ENCODE data around the gene LRRIQ1. TPM values are rescaled to one million over a fixed set of nuclear protein-coding genes. Genes with fewer than 3 reads are reported as not detected.
"Not testable (repeated sequence)": the region's sequence is repeated elsewhere in the genome, so short reads cannot be mapped to it uniquely, and the experiment has no call there.

The LRRIQ1 gene
- total RNA-seq, 2 experiments from 2014 or later = not detected

DNA sequence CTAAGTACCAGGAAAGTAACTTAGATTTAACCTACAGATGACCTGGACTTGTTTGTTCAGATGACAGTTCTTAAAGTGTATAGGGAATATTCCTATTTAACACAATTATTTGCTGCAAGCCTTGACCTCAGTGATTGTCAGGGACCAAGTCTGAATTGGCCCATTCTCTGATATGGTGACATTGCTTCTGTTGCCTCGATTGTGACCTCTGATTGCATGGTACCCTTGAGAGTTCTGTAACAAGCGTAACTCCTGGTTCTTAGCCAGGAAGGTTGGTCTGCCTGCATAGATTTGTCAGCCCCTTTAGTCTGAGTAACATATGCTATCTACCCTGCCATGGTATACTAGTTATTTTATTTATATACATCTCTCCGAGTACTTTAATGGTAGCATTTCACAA is 150.1 kb downstream of the LRRIQ1 start:
- no peaks in the 10 kb centered on the region for H3K27me3 Mint-ChIP-seq
- H3K4me3 Mint-ChIP-seq = no peak overlapping the region
- no peaks in the 10 kb centered on the region for H3K36me3 Mint-ChIP-seq (ENCODE audit: low read depth)
- no peak overlapping the region for H3K27ac Mint-ChIP-seq
- POLR2A ChIA-PET = no interaction called here
- no peak for DNase-seq
- no peaks in the 10 kb centered on the region for H3K9me3 Mint-ChIP-seq
- no peaks in the 10 kb centered on the region for H3K4me1 Mint-ChIP-seq
- CTCF ChIA-PET = no interaction called here

DNA sequence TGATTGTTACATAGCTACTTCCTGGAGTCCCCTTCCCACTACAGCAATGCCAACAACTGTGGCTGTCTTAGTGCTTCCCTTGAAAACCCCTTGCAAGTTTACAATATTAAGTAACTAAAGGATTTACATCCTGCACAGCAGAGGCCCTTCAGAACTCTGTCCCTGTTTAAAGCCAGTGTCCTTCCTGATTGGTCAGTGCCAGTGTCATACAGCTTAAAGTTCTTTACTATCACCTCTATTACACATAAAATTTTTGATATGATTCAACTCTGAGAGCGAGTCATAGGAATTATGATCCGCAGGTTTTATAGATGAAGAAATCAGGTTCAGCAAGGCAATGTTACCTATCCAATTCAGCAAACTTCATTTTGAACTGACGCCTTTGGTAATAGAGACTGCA is 152.5 kb downstream of the LRRIQ1 start:
- ChIA-PET POLR2A (no interaction called here), CTCF (no interaction called here)
- DNase-seq = no peak
- H3K27ac Mint-ChIP-seq = no peak overlapping the region
- no peaks in the 10 kb centered on the region for H3K4me1 Mint-ChIP-seq
- H3K36me3 Mint-ChIP-seq (ENCODE audit: low read depth) = no peaks in the 10 kb centered on the region
- H3K27me3 Mint-ChIP-seq = no peaks in the 10 kb centered on the region
- no peaks in the 10 kb centered on the region for H3K9me3 Mint-ChIP-seq
- H3K4me3 Mint-ChIP-seq = no peak overlapping the region

DNA sequence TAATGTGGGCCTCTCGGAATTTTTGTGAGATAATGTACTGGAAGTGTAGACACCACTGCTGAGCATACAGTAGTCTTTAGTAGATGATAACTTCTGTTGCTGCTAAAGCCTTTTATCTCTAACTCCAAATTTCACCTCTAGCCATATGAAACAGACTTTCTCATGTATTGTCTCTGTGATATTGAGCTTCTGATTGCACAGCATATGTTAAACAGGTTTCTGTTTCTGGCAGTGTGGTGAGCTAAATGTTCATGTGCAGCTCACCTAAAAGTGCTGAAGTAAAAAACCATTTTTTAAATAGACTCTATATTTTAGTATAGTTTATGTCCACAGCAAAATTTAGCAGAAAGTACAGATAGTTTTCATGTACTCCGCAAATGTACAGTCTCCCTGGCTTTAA is 154.6 kb downstream of the LRRIQ1 start:
- no peaks in the 10 kb centered on the region for H3K27me3 Mint-ChIP-seq
- no peaks in the 10 kb centered on the region for H3K9me3 Mint-ChIP-seq
- ChIA-PET CTCF (no interaction called here), POLR2A (no interaction called here)
- H3K4me3 Mint-ChIP-seq = no peak overlapping the region
- H3K36me3 Mint-ChIP-seq (ENCODE audit: low read depth) = no peaks in the 10 kb centered on the region
- H3K27ac Mint-ChIP-seq = no peak overlapping the region
- H3K4me1 Mint-ChIP-seq = no peaks in the 10 kb centered on the region
- no peak for DNase-seq

DNA sequence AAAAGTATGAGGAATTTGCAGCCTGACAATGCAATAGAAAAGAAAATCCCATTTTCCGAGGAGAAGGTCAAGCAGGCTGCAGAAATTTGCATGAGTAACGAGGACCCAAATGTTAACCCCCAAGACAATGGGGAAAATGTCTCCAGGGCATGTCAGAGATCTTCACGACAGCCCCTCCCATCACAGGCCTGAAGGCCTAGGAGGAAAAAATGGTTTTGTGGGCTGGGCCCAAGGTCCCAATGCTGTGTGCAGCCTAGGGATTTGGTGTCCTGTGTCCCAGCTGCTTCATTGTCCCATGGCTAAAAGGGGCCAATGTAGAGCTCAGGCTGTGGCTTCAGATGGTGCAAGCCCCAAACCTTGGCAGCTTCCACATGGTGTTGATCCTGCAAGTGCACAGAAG is 167.7 kb downstream of the LRRIQ1 start:
- DNase-seq; CTCF ChIA-PET; H3K27ac Mint-ChIP-seq; H3K4me1 Mint-ChIP-seq; H3K36me3 Mint-ChIP-seq (ENCODE audit: low read depth); H3K27me3 Mint-ChIP-seq; POLR2A ChIA-PET; H3K4me3 Mint-ChIP-seq: not testable (repeated sequence)
- H3K9me3 Mint-ChIP-seq = peaks cover 14% of the 10 kb centered on the region

DNA sequence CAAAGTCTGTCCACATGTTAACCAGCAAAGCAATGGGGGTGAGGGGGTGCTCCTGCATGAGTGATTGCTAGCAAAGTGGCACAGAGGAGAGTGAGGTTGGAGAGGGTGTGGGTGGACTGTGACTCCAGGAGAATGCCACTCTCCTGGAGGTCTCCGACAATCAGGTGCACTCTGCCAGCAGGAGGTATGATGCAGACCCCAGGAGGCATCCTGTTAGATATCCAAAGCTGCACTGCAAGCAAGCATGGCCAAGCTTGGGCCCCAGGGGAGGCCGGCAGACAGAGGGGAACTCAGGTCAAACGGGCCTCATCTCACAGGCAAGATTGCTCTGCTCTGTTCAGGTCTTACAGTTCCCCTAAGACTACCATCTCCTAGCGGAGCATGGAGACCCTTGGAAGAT is 170.4 kb downstream of the LRRIQ1 start:
- no peak for DNase-seq

DNA sequence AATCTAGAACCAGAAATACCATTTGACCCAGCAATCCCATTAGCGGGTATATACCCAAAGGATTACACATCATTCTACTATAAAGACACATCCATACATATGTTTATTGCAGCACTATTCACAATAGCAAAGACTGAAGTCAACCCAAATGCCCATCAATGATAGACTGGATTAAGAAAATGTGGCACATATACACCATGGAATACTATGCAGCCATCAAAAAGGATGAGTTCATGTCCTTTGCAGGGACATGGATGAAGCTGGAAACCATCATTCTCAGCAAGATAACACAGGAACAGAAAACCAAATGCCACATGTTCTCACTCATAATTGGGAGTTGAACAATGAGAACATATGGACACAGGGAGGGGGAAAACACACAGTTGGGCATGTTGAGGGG is 188.2 kb downstream of the LRRIQ1 start:
- H3K4me3 Mint-ChIP-seq; H3K27ac Mint-ChIP-seq; H3K27me3 Mint-ChIP-seq; CTCF ChIA-PET; DNase-seq; H3K4me1 Mint-ChIP-seq; POLR2A ChIA-PET; H3K36me3 Mint-ChIP-seq (ENCODE audit: low read depth); H3K9me3 Mint-ChIP-seq: not testable (repeated sequence)

More for the DNA sequence above, 170.4 kb downstream of the LRRIQ1 start:
- ChIA-PET CTCF (no interaction called here), POLR2A (no interaction called here)
- Mint-ChIP-seq H3K36me3 (ENCODE audit: low read depth) (no peaks in the 10 kb centered on the region), H3K9me3 (peaks cover 14% of the 10 kb centered on the region), H3K27me3 (no peaks in the 10 kb centered on the region), H3K4me3 (no peak overlapping the region), H3K4me1 (no peaks in the 10 kb centered on the region), H3K27ac (no peak overlapping the region)

DNA sequence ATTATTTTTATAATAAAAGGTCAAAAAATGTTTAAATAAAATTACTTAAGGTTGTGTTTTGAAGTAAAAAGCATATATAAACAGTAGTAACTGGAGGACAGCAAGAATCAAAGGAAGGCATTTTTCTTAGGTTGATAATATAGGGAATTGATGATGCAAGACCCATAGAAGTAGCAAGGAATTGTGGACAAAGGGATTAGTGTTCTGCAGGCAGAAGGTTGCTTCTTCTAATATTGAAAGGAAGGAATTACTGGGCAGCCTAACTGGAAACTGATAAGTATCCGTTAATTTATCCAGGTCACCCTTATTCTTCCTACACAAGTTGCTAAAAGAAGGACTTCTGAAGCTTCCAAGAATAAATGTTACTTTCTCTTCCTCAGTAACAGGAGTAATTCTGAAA is 189.3 kb downstream of the LRRIQ1 start:
- ChIA-PET POLR2A (no interaction called here), CTCF (no interaction called here)
- peaks cover 7% of the 10 kb centered on the region for H3K9me3 Mint-ChIP-seq
- H3K4me3 Mint-ChIP-seq = no peak overlapping the region
- H3K27ac Mint-ChIP-seq = no peak overlapping the region
- no peaks in the 10 kb centered on the region for H3K27me3 Mint-ChIP-seq
- no peak for DNase-seq
- H3K4me1 Mint-ChIP-seq = no peaks in the 10 kb centered on the region
- H3K36me3 Mint-ChIP-seq (ENCODE audit: low read depth) = no peaks in the 10 kb centered on the region

DNA sequence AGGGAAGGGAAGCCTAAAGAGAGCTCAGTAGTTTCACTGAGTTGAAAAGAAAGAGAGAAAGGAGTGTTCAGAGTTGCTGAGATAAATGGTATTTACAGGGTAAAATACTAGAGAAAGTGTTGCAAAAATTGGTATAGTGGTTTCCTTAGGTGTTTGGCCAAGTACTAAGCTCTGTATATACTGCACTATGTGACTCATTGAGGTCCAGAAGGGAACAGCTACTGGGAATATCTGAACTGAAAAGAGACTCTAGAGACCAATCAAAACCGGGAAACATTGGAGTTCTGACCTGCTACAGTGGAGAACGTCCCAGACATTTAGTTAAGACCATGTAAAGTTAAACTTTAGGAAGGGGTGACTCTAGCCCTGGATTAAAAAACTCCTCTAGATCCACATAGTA is 201.2 kb downstream of the LRRIQ1 start:
- DNase-seq = no peak
- Mint-ChIP-seq H3K27me3 (no peaks in the 10 kb centered on the region), H3K9me3 (peaks cover 3% of the 10 kb centered on the region), H3K36me3 (ENCODE audit: low read depth) (no peaks in the 10 kb centered on the region), H3K4me3 (no peak overlapping the region), H3K4me1 (no peaks in the 10 kb centered on the region), H3K27ac (no peak overlapping the region)
- ChIA-PET CTCF (no interaction called here), POLR2A (no interaction called here)

DNA sequence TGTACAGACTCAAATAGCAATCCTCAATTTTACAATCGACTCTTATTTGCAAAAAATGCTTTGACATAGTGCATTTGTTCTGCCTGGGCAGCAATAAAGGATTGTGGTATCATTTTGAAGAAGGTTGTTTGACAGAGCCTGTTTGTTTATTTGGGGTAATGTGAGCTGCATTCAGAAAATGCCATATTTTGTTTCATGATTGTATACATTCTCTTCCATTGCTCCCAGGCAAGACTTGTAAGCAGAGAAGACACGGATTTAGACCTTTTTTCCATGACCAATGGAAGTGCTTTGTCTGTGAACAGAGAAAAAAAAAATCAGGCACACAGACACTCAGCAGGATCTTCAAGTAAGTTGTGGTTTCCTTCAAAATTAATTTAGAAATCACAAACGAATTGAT is 208.4 kb downstream of the LRRIQ1 start:
- POLR2A ChIA-PET = no interaction called here
- no peak for DNase-seq
- no peaks in the 10 kb centered on the region for H3K27me3 Mint-ChIP-seq
- H3K9me3 Mint-ChIP-seq = no peaks in the 10 kb centered on the region
- H3K27ac Mint-ChIP-seq = no peak overlapping the region
- CTCF ChIA-PET = no interaction called here
- H3K4me1 Mint-ChIP-seq = no peaks in the 10 kb centered on the region
- no peaks in the 10 kb centered on the region for H3K36me3 Mint-ChIP-seq (ENCODE audit: low read depth)
- no peak overlapping the region for H3K4me3 Mint-ChIP-seq

DNA sequence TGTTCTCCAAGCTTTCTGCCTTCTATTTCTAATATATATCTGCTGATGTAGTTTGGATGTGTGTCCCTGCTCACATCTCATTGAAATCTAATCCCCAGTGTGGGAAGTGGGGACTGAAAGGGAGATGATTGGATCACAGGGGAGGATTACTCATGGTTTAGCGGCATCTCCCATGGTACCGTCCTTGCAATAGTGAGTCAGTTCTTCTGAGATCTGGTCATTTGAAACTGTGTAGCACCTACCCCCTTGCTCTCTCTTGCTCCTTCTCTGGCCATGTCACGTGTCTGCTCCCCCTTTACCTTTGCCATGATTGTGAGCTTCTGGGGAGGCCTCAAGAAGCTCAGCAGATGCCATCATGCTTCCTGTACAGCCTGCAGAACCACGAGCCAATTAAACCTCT is 217.7 kb downstream of the LRRIQ1 start:
- no peaks in the 10 kb centered on the region for H3K27me3 Mint-ChIP-seq
- no peaks in the 10 kb centered on the region for H3K4me1 Mint-ChIP-seq
- H3K36me3 Mint-ChIP-seq (ENCODE audit: low read depth) = no peaks in the 10 kb centered on the region
- H3K4me3 Mint-ChIP-seq = no peak overlapping the region
- CTCF ChIA-PET = no interaction called here
- no peak for DNase-seq
- no peaks in the 10 kb centered on the region for H3K9me3 Mint-ChIP-seq
- no peak overlapping the region for H3K27ac Mint-ChIP-seq
- POLR2A ChIA-PET = no interaction called here

DNA sequence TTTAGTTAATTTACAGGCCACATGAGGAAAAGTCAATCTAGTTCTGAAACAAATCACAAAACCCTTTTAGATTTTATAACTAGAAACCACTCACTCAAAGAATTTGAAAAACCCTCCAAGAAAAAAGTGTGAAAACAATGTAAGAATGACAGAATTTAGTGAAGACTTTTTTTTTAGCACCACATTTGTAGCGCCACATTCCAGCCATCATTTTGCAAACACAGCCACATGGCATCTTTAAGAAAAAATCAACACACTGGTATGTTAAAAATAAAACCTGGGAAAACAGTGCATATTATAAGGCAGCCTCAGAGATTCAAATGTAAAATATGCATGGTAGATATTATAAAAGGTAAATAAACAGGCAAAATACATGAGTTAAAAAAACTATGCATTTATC is 221.5 kb downstream of the LRRIQ1 start:
- no peaks in the 10 kb centered on the region for H3K27me3 Mint-ChIP-seq
- ChIA-PET POLR2A (no interaction called here), CTCF (no interaction called here)
- H3K36me3 Mint-ChIP-seq (ENCODE audit: low read depth) = no peaks in the 10 kb centered on the region
- H3K4me1 Mint-ChIP-seq = no peaks in the 10 kb centered on the region
- no peaks in the 10 kb centered on the region for H3K9me3 Mint-ChIP-seq
- no peak for DNase-seq
- no peak overlapping the region for H3K4me3 Mint-ChIP-seq
- no peak overlapping the region for H3K27ac Mint-ChIP-seq

DNA sequence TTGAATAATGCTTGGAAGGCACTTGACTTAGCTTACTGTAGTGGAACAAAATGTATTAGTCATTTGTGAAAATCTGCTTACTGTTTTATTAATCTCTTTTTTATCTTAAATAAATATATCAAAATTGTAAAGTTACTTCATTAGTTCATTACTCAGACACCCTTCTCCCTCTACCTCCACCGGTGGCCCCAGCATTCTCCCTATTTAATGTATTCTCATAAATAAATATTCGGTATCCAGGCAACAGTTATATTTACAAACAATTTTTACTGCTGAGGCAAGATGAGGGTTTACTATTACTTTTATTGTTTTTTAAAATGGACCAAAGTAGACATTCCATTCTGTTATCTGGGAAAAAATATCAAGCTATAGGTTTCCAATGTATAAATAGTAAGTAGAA is 224.3 kb downstream of the LRRIQ1 start:
- Mint-ChIP-seq H3K27ac (no peak overlapping the region), H3K27me3 (no peaks in the 10 kb centered on the region), H3K4me1 (no peaks in the 10 kb centered on the region), H3K4me3 (no peak overlapping the region), H3K9me3 (no peaks in the 10 kb centered on the region), H3K36me3 (ENCODE audit: low read depth) (no peaks in the 10 kb centered on the region)
- no peak for DNase-seq
- ChIA-PET POLR2A (no interaction called here), CTCF (no interaction called here)

DNA sequence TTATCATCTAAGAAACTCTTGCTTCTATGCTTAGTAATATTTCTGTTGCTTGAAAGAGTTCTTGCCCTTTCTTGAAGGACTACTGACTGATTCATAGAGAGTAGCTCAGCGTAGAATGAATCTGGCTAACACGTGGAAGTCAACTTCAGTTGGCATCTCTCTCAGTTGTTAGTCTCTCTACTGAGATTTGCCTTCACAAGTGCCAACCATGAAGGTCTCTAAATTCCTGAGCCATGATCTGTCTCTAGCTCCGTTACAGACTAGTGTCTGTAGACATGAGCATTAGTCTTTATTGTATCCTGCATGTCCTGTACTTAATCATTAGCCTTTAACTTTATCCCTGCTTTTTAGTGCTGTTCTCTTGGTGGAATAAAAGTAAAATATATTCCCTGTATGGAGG is 224.7 kb downstream of the LRRIQ1 start:
- no peak overlapping the region for H3K4me3 Mint-ChIP-seq
- no peaks in the 10 kb centered on the region for H3K36me3 Mint-ChIP-seq (ENCODE audit: low read depth)
- no peak overlapping the region for H3K27ac Mint-ChIP-seq
- POLR2A ChIA-PET = no interaction called here
- H3K9me3 Mint-ChIP-seq = no peaks in the 10 kb centered on the region
- H3K4me1 Mint-ChIP-seq = no peaks in the 10 kb centered on the region
- CTCF ChIA-PET = no interaction called here
- no peak for DNase-seq
- no peaks in the 10 kb centered on the region for H3K27me3 Mint-ChIP-seq

DNA sequence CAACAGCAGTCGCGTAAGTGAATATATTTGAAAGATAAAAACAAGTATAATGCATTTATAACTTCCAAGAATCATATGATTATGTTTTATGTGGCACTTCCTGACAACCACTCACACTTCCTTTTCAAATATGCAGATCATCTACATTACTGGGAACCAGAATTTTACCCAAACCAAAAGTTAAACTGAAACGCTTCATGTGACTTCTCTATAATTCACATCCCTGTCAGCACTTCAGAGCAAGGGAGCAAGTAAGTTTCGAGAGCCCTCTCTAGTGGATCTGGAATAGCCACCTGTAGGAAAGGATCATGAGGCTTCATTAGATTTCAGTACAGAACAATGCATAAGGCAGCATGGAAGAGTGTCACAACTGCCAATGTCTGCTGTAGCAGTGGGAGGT is 230.2 kb downstream of the LRRIQ1 start:
- Mint-ChIP-seq H3K27ac (no peak overlapping the region), H3K36me3 (ENCODE audit: low read depth) (no peaks in the 10 kb centered on the region), H3K9me3 (no peaks in the 10 kb centered on the region), H3K4me1 (no peaks in the 10 kb centered on the region), H3K27me3 (no peaks in the 10 kb centered on the region), H3K4me3 (no peak overlapping the region)
- ChIA-PET CTCF (no interaction called here), POLR2A (no interaction called here)
- no peak for DNase-seq
